Stimulated activated CD8-positive, alpha-beta memory T cell treated with anti-CD3 and anti-CD28 coated beads, Interleukin-7, amount 100 ng/mL, for 48 hours (primary cell): ENCODE data around the gene PSME4.
"Not testable (repeated sequence)": the region's sequence is repeated elsewhere in the genome, so short reads cannot be mapped to it uniquely, and the experiment has no call there.

Experiments
- DNase-seq, 2 donors: peaks; one replicate each; pipeline ENCODE4 v3.0.0-alpha.2; 2020; ENCODE audit warnings: low read depth in 1 of 2; ENCODE audit errors: extremely low read depth in 1 of 2

The PSME4 gene

GRCh38 chr2:53851052-53851757 lies 119.6 kb downstream of the PSME4 start:
- DNase-seq: not testable (repeated sequence)

- DNase-seq: no peak
Measured at GRCh38 chr2:53848062-53848461, 122.7 kb downstream of the PSME4 start.

GRCh38 chr2:53843595-53843994 lies 127.2 kb downstream of the PSME4 start:
- no peak for DNase-seq

- no peak for DNase-seq
Measured at GRCh38 chr2:53842891-53843290, 127.9 kb downstream of the PSME4 start.

GRCh38 chr2:53841651-53842050 lies 129.1 kb downstream of the PSME4 start:
- not testable (repeated sequence) for DNase-seq

- no peak for DNase-seq
Measured at GRCh38 chr2:53840580-53840979, 130.2 kb downstream of the PSME4 start.

GRCh38 chr2:53829980-53830290 lies 140.9 kb downstream of the PSME4 start:
- DNase-seq: not testable (repeated sequence)

GRCh38 chr2:53829273-53829979 lies 141.4 kb downstream of the PSME4 start:
- DNase-seq: no peak

- no peak for DNase-seq
Measured at GRCh38 chr2:53828331-53828730, 142.5 kb downstream of the PSME4 start.

GRCh38 chr2:53827398-53828175 lies 143.2 kb downstream of the PSME4 start:
- DNase-seq: no peak

GRCh38 chr2:53826587-53827397 lies 144.0 kb downstream of the PSME4 start:
- no peak for DNase-seq

- DNase-seq: no peak
Measured at GRCh38 chr2:53826030-53826410, 144.8 kb downstream of the PSME4 start.

- DNase-seq: not testable (repeated sequence)
Measured at GRCh38 chr2:53823639-53824038, 147.2 kb downstream of the PSME4 start.

GRCh38 chr2:53821810-53822209 lies 149.0 kb downstream of the PSME4 start:
- DNase-seq: no peak

- no peak for DNase-seq
Measured at GRCh38 chr2:53820711-53821110, 150.1 kb downstream of the PSME4 start.

GRCh38 chr2:53820048-53820447 lies 150.7 kb downstream of the PSME4 start:
- no peak for DNase-seq

GRCh38 chr2:53819634-53820033 lies 151.2 kb downstream of the PSME4 start:
- DNase-seq: no peak

- no peak for DNase-seq
Measured at GRCh38 chr2:53818854-53819435, 151.8 kb downstream of the PSME4 start.
